GM12878 (cell line): Measurements from ENCODE around the gene PPP1CC. TPM values are rescaled to one million over a fixed set of nuclear protein-coding genes. Genes with fewer than 3 reads are reported as not detected.

Experiments
- ATAC-seq: fragments of 200-7000 bp; cut with Tn5 transposase; 3 replicates; pipeline ENCODE4 v1.9.1; 2020; ENCODE audit warnings: mild to moderate bottlenecking, moderate library complexity
- BruUV-seq: library from RNA; stranded (reverse); fragments of 400-500 nt; replicated peaks from 2 replicates; lab custom pipeline; 2021; lab: Mats Ljungman, UMichigan
- CTCF ChIA-PET: fragments of 300-600 bp; sonication (Branson Sonifier 250); formaldehyde crosslinking; extraction: SDS; loops from one replicate; lab custom pipeline; 2021; ENCODE audit warnings: inconsistent platforms; lab: Yijun Ruan, JAX
- POLR2A ChIA-PET: fragments of 350-600 bp; formaldehyde crosslinking; extraction: SDS; loops from one replicate; lab custom pipeline; 2021; ENCODE audit warnings: inconsistent platforms; lab: Charles Lee
- RAD21 ChIA-PET: fragments of 300-600 bp; sonication (Branson Sonifier 250); formaldehyde crosslinking; loops from one replicate; lab custom pipeline; 2023; ENCODE audit warnings: antibody characterized with exemption; ENCODE audit not compliant: unreplicated experiment; lab: Charles Lee
- SMC1A ChIA-PET: fragments of 300-600 bp; sonication (Branson Sonifier 250); formaldehyde crosslinking; loops from one replicate; lab custom pipeline; 2023; ENCODE audit not compliant: unreplicated experiment, uncharacterized antibody; lab: Charles Lee
- DNase-seq: peaks from one replicate; pipeline ENCODE4 v3.0.0-alpha.2; 2011; ENCODE audit warnings: low read depth, low spot score
- FAIRE-seq: peaks from 3 replicates; lab custom pipeline; 2011; peaks lifted over from hg19 to GRCh38; lab: Jason Lieb, UNC
- H2AFZ ChIP-seq: 2 replicates; pipeline ENCODE4 v1.6.0; 2011; ENCODE audit warnings: low read depth, low read length, control low read depth; ENCODE audit not compliant: control insufficient read depth
- H3K27ac ChIP-seq: 2 replicates; pipeline ENCODE4 v1.5.1; 2011; ENCODE audit warnings: control low read depth; ENCODE audit not compliant: control insufficient read depth, insufficient read depth
- H3K27me3 ChIP-seq, 2 experiments: replicated peaks in 1 of 2; 2 replicates each; pipeline versions ENCODE4 v1.6.0 to v1.6.1; 2011; ENCODE audit warnings: low read length in 1 of 2; ENCODE audit not compliant: control insufficient read depth in 2 of 2, insufficient read depth in 2 of 2
- H3K36me3 ChIP-seq, 2 experiments: 2 replicates each; pipeline ENCODE4 v1.5.1; 2011; ENCODE audit warnings: low read length in 1 of 2; ENCODE audit not compliant: control insufficient read depth in 2 of 2, insufficient read depth in 2 of 2
- H3K4me1 ChIP-seq: 2 replicates; pipeline ENCODE4 v1.6.1; 2011; ENCODE audit warnings: mild to moderate bottlenecking, low read length, moderate library complexity, mixed read lengths; ENCODE audit not compliant: control insufficient read depth, insufficient read depth
- H3K4me2 ChIP-seq: 2 replicates; pipeline ENCODE4 v1.6.0; 2011; ENCODE audit warnings: control low read depth; ENCODE audit not compliant: control insufficient read depth, insufficient read depth
- H3K4me3 ChIP-seq: fragments of 200-600 bp; sonication (generic); 2 replicates; pipeline ENCODE4 v1.5.1; 2016
- H3K79me2 ChIP-seq: 2 replicates; pipeline ENCODE4 v1.6.0; 2011; ENCODE audit warnings: low read length; ENCODE audit not compliant: control insufficient read depth, insufficient read depth
- H3K9ac ChIP-seq: 2 replicates; pipeline ENCODE4 v1.8.0; 2011; ENCODE audit warnings: low read length, control low read depth, mixed read lengths; ENCODE audit not compliant: control insufficient read depth, insufficient read depth
- H3K9me3 ChIP-seq: replicated peaks from 3 replicates; pipeline ENCODE4 v1.5.1; 2011; ENCODE audit warnings: mild to moderate bottlenecking, low read length; ENCODE audit not compliant: control insufficient read depth, insufficient read depth
- H4K20me1 ChIP-seq: 2 replicates; pipeline ENCODE4 v1.6.0; 2011; ENCODE audit not compliant: control insufficient read depth, insufficient read depth
- BACH1 ChIP-seq: fragments of 450-650 bp; IDR thresholded peaks from 2 replicates; pipeline ENCODE4 v1.6.1; 2017; ENCODE audit warnings: mild to moderate bottlenecking, borderline replicate concordance
- CREM ChIP-seq: IDR thresholded peaks from 2 replicates; pipeline ENCODE4 v1.6.1; 2014; ENCODE audit warnings: antibody characterized with exemption, low read depth
- E2F4 ChIP-seq: IDR thresholded peaks from 2 replicates; pipeline ENCODE4 v1.6.1; 2012; ENCODE audit warnings: low read depth, low read length, improper control_type of control experiment
- EGR1 ChIP-seq, 2 experiments: IDR thresholded peaks; 1 replicate in 1 of 2; 2 replicates in 1 of 2; pipeline ENCODE4 v1.6.1; 2011 to 2012; ENCODE audit warnings: low read depth in 2 of 2, low read length in 2 of 2, borderline replicate concordance in 1 of 2, mild to moderate bottlenecking in 1 of 2, moderate library complexity in 1 of 2
- IKZF1 ChIP-seq: fragments of 450-650 bp; conservative IDR thresholded peaks from 2 replicates; pipeline ENCODE4 v1.6.1; 2017; ENCODE audit warnings: antibody characterized with exemption, mild to moderate bottlenecking
- LARP7 ChIP-seq: fragments of 450-650 bp; IDR thresholded peaks from 2 replicates; pipeline ENCODE4 v1.6.1; 2017; ENCODE audit warnings: mild to moderate bottlenecking
- MXI1 ChIP-seq: fragments of 150-350 bp; IDR thresholded peaks from 2 replicates; pipeline ENCODE4 v1.6.1; 2011; ENCODE audit warnings: low read depth, mild to moderate bottlenecking, inconsistent platforms, low read length, improper control_type of control experiment
- MYB ChIP-seq: fragments of 150-350 bp; IDR thresholded peaks from 2 replicates; pipeline ENCODE4 v1.6.1; 2014; ENCODE audit warnings: mild to moderate bottlenecking, low read depth, low read length, borderline replicate concordance
- NR2C1 ChIP-seq: fragments of 450-650 bp; IDR thresholded peaks from 2 replicates; pipeline ENCODE4 v1.6.1; 2017; ENCODE audit warnings: antibody characterized with exemption, mild to moderate bottlenecking, moderate library complexity
- PAX5 ChIP-seq: IDR thresholded peaks from 2 replicates; pipeline ENCODE4 v1.6.1; 2011; ENCODE audit warnings: low read depth, low read length, borderline replicate concordance
- POLR2A ChIP-seq: IDR thresholded peaks from 2 replicates; pipeline ENCODE4 v1.6.1; 2011; ENCODE audit warnings: low read depth, mild to moderate bottlenecking, low read length
- POLR2AphosphoS2 ChIP-seq: IDR thresholded peaks from 2 replicates; pipeline ENCODE4 v1.6.1; 2011; ENCODE audit warnings: low read depth, mild to moderate bottlenecking, low read length, improper control_type of control experiment, moderate library complexity
- TAF1 ChIP-seq: IDR thresholded peaks from 2 replicates; pipeline ENCODE4 v1.6.1; 2011; ENCODE audit warnings: mild to moderate bottlenecking, low read depth, low read length, borderline replicate concordance
- ZNF687 ChIP-seq: fragments of 450-650 bp; IDR thresholded peaks from 2 replicates; pipeline ENCODE4 v1.6.1; 2017; ENCODE audit warnings: mild to moderate bottlenecking, moderate library complexity
- WGBS: methylation state at CpG from one replicate; pipeline ENCODE4 v1.1.6; 2016; ENCODE audit warnings: low lambda C conversion rate; ENCODE audit not compliant: insufficient replicate concordance, insufficient coverage; ENCODE audit errors: missing lambda C conversion rate; 5-methylcytosine and 5-hydroxymethylcytosine counted together
- in situ Hi-C: fragments of 300-500 bp; cut with MboI; formaldehyde crosslinking; loops from 9 replicates; pipeline ENCODE4 v1.14.3; 2018; ENCODE audit warnings: mixed read lengths
- intact Hi-C: fragments of 100-400 bp; cut with micrococcal nuclease; formaldehyde crosslinking; loops from one replicate; pipeline ENCODE4 v1.14.2; 2022; ENCODE audit not compliant: unreplicated experiment
- polyA plus RNA-seq, 11 experiments: library from polyadenylated mRNA; depleted of rRNA in 4 of 11; unstranded in 6 of 11; stranded (reverse) in 5 of 11; fragments of >200 nt; fragmentation: Nextera tagmentation in 4 of 11; fragmentation: Illumina TruSeq in 1 of 11; extraction: Ambion mirVana in 4 of 11; extraction: Trizol in 1 of 11; gene quantifications; 1 replicate in 1 of 11; 2 replicates in 10 of 11; pipeline versions ENCODE4 v1.2.1 to v1.2.3, GENCODE V29; 2011 to 2016; ENCODE audit warnings: inconsistent platforms in 2 of 11, missing spikeins in 2 of 11, low read depth in 1 of 11
- total RNA-seq, 4 experiments: library from RNA; depleted of rRNA in 3 of 4; stranded (reverse); fragments of >200 nt in 3 of 4; fragmentation: Illumina TruSeq in 1 of 4; extraction: Trizol in 1 of 4; gene quantifications; 2 replicates each; pipeline versions ENCODE4 v1.2.1 to v1.2.3, GENCODE V29; 2013 to 2021

The PPP1CC gene
- total and polyA plus RNA-seq, 10 of the 15 experiments (the other 5 are each of a cell fraction or from before 2014, with no cell fraction given): 64.4 to 279 (median 157) TPM

GRCh38 chr12:110689281-110690126, 53.2 kb downstream of the PPP1CC start (continued):
- TF ChIP-seq ZNF687: peak; percentile 95
- no peak for TF ChIP-seq PAX5

- intact Hi-C loops: loop anchor here (2.0 kb wide), 1 partner anchor 18 kb away; no protein-coding TSS in a partner anchor
- H2AFZ ChIP-seq: peak within 1 kb of the TSS; percentile 81
- H3K9ac ChIP-seq: peak within 1 kb of the TSS; percentile 79
- in situ Hi-C loops: no loop called here
- no peaks in the 10 kb centered on the region for H3K27me3 ChIP-seq
- H3K36me3 ChIP-seq: peaks cover 2 to 10% of the 10 kb centered on the region in 2 experiments; a peak in 1 of 4 replicates
- peak within 1 kb of the TSS; percentile 90 for H3K4me3 ChIP-seq
- no TSS peak for BruUV-seq
- peak within 1 kb of the TSS; percentile 92 for H3K4me2 ChIP-seq
- peaks cover 52% of the 10 kb centered on the region for H3K79me2 ChIP-seq
- 1% methylated on average over 25 of the region's 64 CpGs for WGBS
- ChIA-PET RAD21 (interaction anchor here (1.0 to 3.8 kb wide), 9 partner anchors 9 to 109 kb away, joined by 3 to 27 read pairs (median 4); no protein-coding TSS in a partner anchor), SMC1A (interaction anchor here (0.9 to 3.8 kb wide), 6 partner anchors 11 to 61 kb away, joined by 3 to 52 read pairs (median 4); no protein-coding TSS in a partner anchor), POLR2A (interaction anchor here (0.6 to 5.1 kb wide), 10 partner anchors 11 to 202 kb away, joined by 3 to 80 read pairs (median 4); no protein-coding TSS in a partner anchor), CTCF (interaction anchor here (1.3 to 2.3 kb wide), 3 partner anchors 69 to 86 kb away, joined by 3 to 11 read pairs (median 5); no protein-coding TSS in a partner anchor)
- peaks cover 34% of the 10 kb centered on the region for H3K4me1 ChIP-seq
- TF ChIP-seq BACH1: peak; percentile 34; the same call in 1 of the 2 replicates
- peak; percentile 41; the same call in 1 of the 2 replicates for TF ChIP-seq TAF1
- no peak for TF ChIP-seq MXI1
- TF ChIP-seq E2F4: no peak
- TF ChIP-seq LARP7: peak; percentile 52; the same call in 1 of the 2 replicates
- TF ChIP-seq EGR1 (IDR thresholded peaks at IDR 0.05; ENCODE audit: borderline replicate concordance in 1 of 2, low read depth in 2 of 2, low read length in 2 of 2): peak in 1 of 2 experiments; percentile 47; a peak in 1 of 3 replicates
- no peak for TF ChIP-seq NR2C1
- TF ChIP-seq IKZF1: no peak
- no peak for TF ChIP-seq MYB
- TF ChIP-seq POLR2AphosphoS2: 0 out of 2 replicates have a peak, but pooled peaks have one; percentile 11
- no peak for TF ChIP-seq CREM
- TF ChIP-seq POLR2A: peak; percentile 58
- H3K27ac ChIP-seq: peak within 1 kb of the TSS; percentile 85
- no peaks in the 10 kb centered on the region for H4K20me1 ChIP-seq
- FAIRE-seq (no peak), DNase-seq (no peak), ATAC-seq (peak; percentile 74)
- H3K9me3 ChIP-seq: no peaks in the 10 kb centered on the region; the same call in 2 of the 3 replicates
Measured at GRCh38 chr12:110688446-110689280, 54.0 kb downstream of the PPP1CC start, which contains the start of gene HVCN1. HVCN1 (minus strand) TSS chr12:110689115; CDS start chr12:110683245, 5,870 bp downstream.
